Caco-2 (cell line): Measurements from ENCODE around the gene FAM193A. TPM values are rescaled to one million over a fixed set of nuclear protein-coding genes. Genes with fewer than 3 reads are reported as not detected.
A peak's percentile ranks its signal among the peaks of the same experiment; 100 is the strongest.
"Not testable (repeated sequence)": the region's sequence is repeated elsewhere in the genome, so short reads cannot be mapped to it uniquely, and the experiment has no call there.

Source experiments
- BruUV-seq: library from RNA; stranded (reverse); fragments of 400-500 nt; replicated peaks from 2 replicates; lab custom pipeline; 2021; lab: Mats Ljungman, UMichigan
- CTCF ChIA-PET: fragments of 300-600 bp; sonication (Branson Sonifier 250); formaldehyde crosslinking; loops from one replicate; lab custom pipeline; 2022; ENCODE audit warnings: antibody characterized with exemption; lab: Charles Lee
- POLR2A ChIA-PET: fragments of 300-600 bp; sonication (Branson Sonifier 250); formaldehyde crosslinking; loops from one replicate; lab custom pipeline; 2022; ENCODE audit warnings: antibody characterized with exemption; lab: Charles Lee
- DNase-seq, 2 experiments: peaks; one replicate each; pipeline versions ENCODE4 v3.0.0 to v3.0.0-alpha.2; 2020 to 2022
- H3K27me3 ChIP-seq: replicated peaks from 2 replicates; pipeline ENCODE4 v1.6.0; 2011; ENCODE audit warnings: low read length; ENCODE audit not compliant: control insufficient read depth, insufficient read depth
- H3K36me3 ChIP-seq: 2 replicates; pipeline ENCODE4 v1.5.1; 2011; ENCODE audit warnings: low read length; ENCODE audit not compliant: control insufficient read depth, insufficient read depth
- H3K4me1 ChIP-seq: fragments of 250-450 bp; sonication (Bioruptor Pico); 2 replicates; pipeline ENCODE4 v1.5.1; 2020; ENCODE audit warnings: mild to moderate bottlenecking
- H3K4me3 ChIP-seq: 2 replicates; pipeline ENCODE4 v1.5.1; 2011; ENCODE audit warnings: low read depth, mild to moderate bottlenecking, control low read depth, low read length
- H3K9me3 ChIP-seq: fragments of 250-450 bp; sonication (Bioruptor Pico); 2 replicates; pipeline ENCODE4 v1.5.1; 2020; ENCODE audit warnings: mild to moderate bottlenecking, moderate library complexity
- H3K27ac Mint-ChIP-seq: one replicate; pipeline ENCODE4 v1.8.0; 2022; ENCODE audit warnings: mixed read lengths; ENCODE audit not compliant: unreplicated experiment
- H3K27me3 Mint-ChIP-seq: one replicate; pipeline ENCODE4 v1.8.0; 2022; ENCODE audit warnings: mixed read lengths; ENCODE audit not compliant: insufficient read depth, unreplicated experiment
- H3K36me3 Mint-ChIP-seq: one replicate; pipeline ENCODE4 v1.8.0; 2022; ENCODE audit warnings: mild to moderate bottlenecking, mixed read lengths; ENCODE audit not compliant: insufficient read depth, unreplicated experiment
- H3K4me1 Mint-ChIP-seq: one replicate; pipeline ENCODE4 v1.8.0; 2022; ENCODE audit warnings: low read depth, mixed read lengths; ENCODE audit not compliant: unreplicated experiment
- H3K4me3 Mint-ChIP-seq: one replicate; pipeline ENCODE4 v1.8.0; 2022; ENCODE audit warnings: mild to moderate bottlenecking, moderate library complexity, mixed read lengths; ENCODE audit not compliant: unreplicated experiment
- H3K9me3 Mint-ChIP-seq: one replicate; pipeline ENCODE4 v1.8.0; 2022; ENCODE audit warnings: mixed read lengths; ENCODE audit not compliant: unreplicated experiment
- CTCF ChIP-seq, 2 experiments: fragments of 200-600 bp in 1 of 2; IDR thresholded peaks; 1 replicate in 1 of 2; 2 replicates in 1 of 2; pipeline versions ENCODE4 v1.5.1 to v1.8.0; 2011 to 2022; ENCODE audit warnings: antibody characterized with exemption in 1 of 2, control low read depth in 1 of 2, inconsistent platforms in 1 of 2, low read depth in 1 of 2, low read length in 1 of 2, mild to moderate bottlenecking in 1 of 2, moderate library complexity in 1 of 2; ENCODE audit not compliant: insufficient read depth in 1 of 2, severe bottlenecking in 1 of 2, unreplicated experiment in 1 of 2
- intact Hi-C: fragments of 100-400 bp; cut with micrococcal nuclease; formaldehyde crosslinking; loops from one replicate; pipeline ENCODE4 v1.10.0; 2022; ENCODE audit not compliant: unreplicated experiment
- total RNA-seq: library from RNA; stranded (reverse); gene quantifications from 2 replicates; pipeline ENCODE4 v1.2.3, GENCODE V29; 2022

FAM193A gene
- total RNA-seq, 1 experiment from 2014 or later = 28.7 TPM

GRCh38 chr4:2723751-2724150, 187.3 kb downstream of the FAM193A start:
- TF ChIP-seq CTCF (IDR thresholded peaks at IDR 0.05; ENCODE audit: insufficient read depth in 1 of 2, low read depth in 1 of 2, low read length in 1 of 2, severe bottlenecking in 1 of 2, unreplicated experiment in 1 of 2) = no peak
- no peak overlapping the region for H3K4me3 ChIP-seq
- H3K27me3 Mint-ChIP-seq = no peaks in the 10 kb centered on the region
- H3K4me1 ChIP-seq = no peaks in the 10 kb centered on the region
- H3K4me3 Mint-ChIP-seq = no peak overlapping the region
- BruUV-seq = no TSS peak
- peaks cover 48% of the 10 kb centered on the region for H3K36me3 Mint-ChIP-seq
- ChIA-PET POLR2A (no interaction called here), CTCF (no interaction called here)
- H3K4me1 Mint-ChIP-seq = no peaks in the 10 kb centered on the region
- no peak for DNase-seq
- no peaks in the 10 kb centered on the region for H3K9me3 ChIP-seq
- intact Hi-C loops = no loop called here
- peak overlapping the region; percentile 7 for H3K27ac Mint-ChIP-seq
- no peaks in the 10 kb centered on the region for H3K27me3 ChIP-seq
- H3K36me3 ChIP-seq = no peaks in the 10 kb centered on the region
- no peaks in the 10 kb centered on the region for H3K9me3 Mint-ChIP-seq

- no peak overlapping the region for H3K4me3 Mint-ChIP-seq
- no TSS peak for BruUV-seq
- ChIA-PET POLR2A (interaction anchor here (0.7 kb wide), 1 partner anchor 43 kb away, joined by 4 read pairs; no protein-coding TSS in a partner anchor), CTCF (interaction anchor here (0.7 to 1.0 kb wide), 2 partner anchors 9 to 482 kb away, joined by 6 to 12 read pairs; no protein-coding TSS in a partner anchor)
- no peaks in the 10 kb centered on the region for H3K9me3 ChIP-seq
- no peaks in the 10 kb centered on the region for H3K4me1 ChIP-seq
- H3K36me3 Mint-ChIP-seq = peaks cover 49% of the 10 kb centered on the region
- H3K9me3 Mint-ChIP-seq = no peaks in the 10 kb centered on the region
- H3K27me3 Mint-ChIP-seq = no peaks in the 10 kb centered on the region
- H3K4me1 Mint-ChIP-seq = no peaks in the 10 kb centered on the region
- H3K27me3 ChIP-seq = no peaks in the 10 kb centered on the region
- H3K4me3 ChIP-seq = no peak overlapping the region
- no peak for TF ChIP-seq CTCF (IDR thresholded peaks at IDR 0.05; ENCODE audit: insufficient read depth in 1 of 2, low read depth in 1 of 2, low read length in 1 of 2, severe bottlenecking in 1 of 2, unreplicated experiment in 1 of 2)
- intact Hi-C loops = no loop called here
- H3K36me3 ChIP-seq = no peaks in the 10 kb centered on the region
- no peak for DNase-seq
- H3K27ac Mint-ChIP-seq = no peak overlapping the region
These were observed 188.9 kb downstream of the FAM193A start for GRCh38 chr4:2725380-2725779.

- CTCF ChIA-PET, H3K27ac Mint-ChIP-seq, intact Hi-C loops, H3K4me3 Mint-ChIP-seq, H3K4me1 ChIP-seq, H3K9me3 Mint-ChIP-seq, H3K36me3 ChIP-seq, H3K9me3 ChIP-seq, H3K27me3 Mint-ChIP-seq, H3K4me1 Mint-ChIP-seq, DNase-seq, BruUV-seq, H3K4me3 ChIP-seq, POLR2A ChIA-PET, H3K27me3 ChIP-seq: not testable (repeated sequence)
- H3K36me3 Mint-ChIP-seq = peaks cover 46% of the 10 kb centered on the region
These were observed 190.4 kb downstream of the FAM193A start for GRCh38 chr4:2726881-2727280.

GRCh38 chr4:2728221-2728620, 191.8 kb downstream of the FAM193A start:
- no peaks in the 10 kb centered on the region for H3K27me3 ChIP-seq
- H3K36me3 ChIP-seq = no peaks in the 10 kb centered on the region
- H3K4me3 ChIP-seq = no peak overlapping the region
- H3K4me1 ChIP-seq = no peaks in the 10 kb centered on the region
- intact Hi-C loops = no loop called here
- DNase-seq = no peak
- peaks cover 48% of the 10 kb centered on the region for H3K36me3 Mint-ChIP-seq
- no peak for TF ChIP-seq CTCF (IDR thresholded peaks at IDR 0.05; ENCODE audit: insufficient read depth in 1 of 2, low read depth in 1 of 2, low read length in 1 of 2, severe bottlenecking in 1 of 2, unreplicated experiment in 1 of 2)
- POLR2A ChIA-PET = no interaction called here
- H3K9me3 ChIP-seq = no peaks in the 10 kb centered on the region
- no peaks in the 10 kb centered on the region for H3K27me3 Mint-ChIP-seq
- CTCF ChIA-PET = no interaction called here
- no peak overlapping the region for H3K4me3 Mint-ChIP-seq
- H3K4me1 Mint-ChIP-seq = no peaks in the 10 kb centered on the region
- H3K27ac Mint-ChIP-seq = no peak overlapping the region
- no peaks in the 10 kb centered on the region for H3K9me3 Mint-ChIP-seq
- BruUV-seq = no TSS peak
